ENCODE results near the gene DDX6.

DNA sequence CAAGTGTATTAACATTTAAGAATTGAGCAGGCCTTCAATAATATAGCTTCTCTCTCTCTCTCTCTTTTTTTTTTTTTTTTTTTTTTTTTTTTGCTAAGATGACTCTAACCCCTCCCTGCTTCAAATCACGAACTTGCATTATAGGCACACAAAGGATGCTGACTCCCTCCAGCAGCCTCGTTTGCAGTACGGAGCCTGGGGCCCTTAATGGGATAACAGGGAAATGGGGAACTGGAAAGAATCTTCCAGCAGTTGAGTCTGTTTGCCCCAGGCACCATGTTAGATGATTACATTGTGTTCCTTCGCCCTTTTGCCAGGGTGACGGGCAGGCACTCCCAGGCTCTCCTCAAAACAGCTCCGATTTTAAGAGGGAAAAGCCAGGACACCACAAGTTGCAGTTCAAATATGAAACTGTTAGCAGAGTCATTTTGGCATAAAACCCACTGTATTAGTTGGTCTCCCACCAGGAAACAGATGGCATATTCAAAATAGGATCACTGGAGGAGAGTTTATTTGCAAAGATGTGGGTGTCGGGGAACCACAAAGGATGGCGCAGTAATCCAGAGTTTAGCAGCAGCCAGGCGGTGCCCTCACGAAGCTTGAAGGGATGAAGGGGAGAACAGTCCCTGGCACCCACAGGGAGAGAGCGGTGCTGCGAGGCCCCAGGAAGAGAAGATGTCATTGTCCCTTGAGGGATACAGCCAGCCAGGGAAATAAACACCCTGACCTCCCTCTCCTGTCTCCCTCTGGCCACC is 85.0 kb downstream of the DDX6 start:
- TF ChIP-seq, protein P1, sequence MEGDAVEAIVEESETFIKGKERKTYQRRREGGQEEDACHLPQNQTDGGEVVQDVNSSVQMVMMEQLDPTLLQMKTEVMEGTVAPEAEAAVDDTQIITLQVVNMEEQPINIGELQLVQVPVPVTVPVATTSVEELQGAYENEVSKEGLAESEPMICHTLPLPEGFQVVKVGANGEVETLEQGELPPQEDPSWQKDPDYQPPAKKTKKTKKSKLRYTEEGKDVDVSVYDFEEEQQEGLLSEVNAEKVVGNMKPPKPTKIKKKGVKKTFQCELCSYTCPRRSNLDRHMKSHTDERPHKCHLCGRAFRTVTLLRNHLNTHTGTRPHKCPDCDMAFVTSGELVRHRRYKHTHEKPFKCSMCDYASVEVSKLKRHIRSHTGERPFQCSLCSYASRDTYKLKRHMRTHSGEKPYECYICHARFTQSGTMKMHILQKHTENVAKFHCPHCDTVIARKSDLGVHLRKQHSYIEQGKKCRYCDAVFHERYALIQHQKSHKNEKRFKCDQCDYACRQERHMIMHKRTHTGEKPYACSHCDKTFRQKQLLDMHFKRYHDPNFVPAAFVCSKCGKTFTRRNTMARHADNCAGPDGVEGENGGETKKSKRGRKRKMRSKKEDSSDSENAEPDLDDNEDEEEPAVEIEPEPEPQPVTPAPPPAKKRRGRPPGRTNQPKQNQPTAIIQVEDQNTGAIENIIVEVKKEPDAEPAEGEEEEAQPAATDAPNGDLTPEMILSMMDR (IDR thresholded peaks at IDR 0.05) = no peak
- no peak for TF ChIP-seq ZFX (IDR thresholded peaks at IDR 0.05; ENCODE audit: borderline replicate concordance)
